Fibroblast of skin of left quadriceps (primary cell): ENCODE results near the gene MAPK12.
"Not testable (repeated sequence)": the region's sequence is repeated elsewhere in the genome, so short reads cannot be mapped to it uniquely, and the experiment has no call there.

Source experiments
- DNase-seq, 2 experiments: peaks; one replicate each; pipeline ENCODE4 v3.0.0-alpha.2; 2013; ENCODE audit warnings: low read depth in 2 of 2

MAPK12 gene

GRCh38 chr22:50282361-50283155, 21.1 kb upstream of the MAPK12 start:
- DNase-seq: no peak

GRCh38 chr22:50281957-50282356, 20.5 kb upstream of the MAPK12 start:
- no peak for DNase-seq

- DNase-seq: no peak
Measured at GRCh38 chr22:50281384-50281760, 19.9 kb upstream of the MAPK12 start.

- no peak for DNase-seq
Measured at GRCh38 chr22:50280708-50281383, 19.4 kb upstream of the MAPK12 start.

- DNase-seq: no peak
Measured at GRCh38 chr22:50280022-50280707, 18.7 kb upstream of the MAPK12 start.

GRCh38 chr22:50278956-50279619, 17.6 kb upstream of the MAPK12 start:
- no peak for DNase-seq

GRCh38 chr22:50278461-50278860, 17.0 kb upstream of the MAPK12 start:
- no peak for DNase-seq

GRCh38 chr22:50277761-50278160, 16.3 kb upstream of the MAPK12 start:
- DNase-seq: no peak

GRCh38 chr22:50276143-50276542, 14.7 kb upstream of the MAPK12 start:
- DNase-seq: no peak

GRCh38 chr22:50275181-50276055, 13.9 kb upstream of the MAPK12 start:
- DNase-seq: no peak

GRCh38 chr22:50274771-50275170, 13.3 kb upstream of the MAPK12 start:
- DNase-seq: no peak

GRCh38 chr22:50274311-50274710, 12.8 kb upstream of the MAPK12 start:
- DNase-seq: no peak

- DNase-seq: not testable (repeated sequence)
Measured at GRCh38 chr22:50273781-50274180, 12.3 kb upstream of the MAPK12 start.

- DNase-seq: not testable (repeated sequence)
Measured at GRCh38 chr22:50273352-50273751, 11.9 kb upstream of the MAPK12 start.

GRCh38 chr22:50272044-50272802, 10.7 kb upstream of the MAPK12 start:
- DNase-seq: no peak

GRCh38 chr22:50271519-50271970, 10.1 kb upstream of the MAPK12 start:
- no peak for DNase-seq

- DNase-seq: no peak
Measured at GRCh38 chr22:50270666-50271394, 9.3 kb upstream of the MAPK12 start.

- no peak for DNase-seq
Measured at GRCh38 chr22:50269970-50270665, 8.6 kb upstream of the MAPK12 start, which contains the start of gene MAPK11. Gene MAPK11, minus strand, starts transcription at chr22:50270380. Its CDS starts 88 bp downstream, at chr22:50270292.

- DNase-seq: no peak
Measured at GRCh38 chr22:50269573-50269969, 8.1 kb upstream of the MAPK12 start.
